ENCODE measurements around the gene STK10. TPM values are rescaled to one million over a fixed set of nuclear protein-coding genes. Genes with fewer than 3 reads are reported as not detected.
A peak's percentile ranks its signal among the peaks of the same experiment; 100 is the strongest.

The STK10 gene
- total RNA-seq, 2 experiments from 2014 or later, result 211 to 229 TPM

DNA sequence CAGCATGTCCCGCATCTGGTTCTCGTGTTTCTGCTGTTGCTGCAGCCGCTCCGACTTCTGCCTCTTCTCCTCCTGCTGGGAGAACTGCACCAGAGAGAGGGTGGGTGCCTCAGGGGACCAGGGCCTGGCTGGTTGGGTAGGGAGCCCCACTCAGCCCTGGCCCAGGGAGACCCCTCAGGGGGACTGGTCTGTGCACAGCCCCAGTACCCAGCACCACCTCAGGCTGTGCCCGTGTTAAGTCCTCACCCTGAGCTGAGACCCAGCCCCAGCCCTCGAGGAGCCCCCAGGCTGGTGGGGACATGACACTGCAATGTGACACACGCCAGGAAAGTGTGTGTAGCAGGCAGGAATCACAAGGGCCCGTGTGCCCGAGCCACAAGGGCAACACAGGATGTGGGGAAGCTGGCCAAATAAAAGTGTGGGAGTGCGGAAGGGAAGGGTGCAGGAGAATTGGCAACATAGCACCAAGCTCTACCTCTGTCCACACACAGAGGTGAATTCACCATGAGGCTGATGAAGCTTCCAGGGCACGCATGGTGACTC, 133.3 kb downstream of the STK10 start:
- ATAC-seq (ENCODE audit: poor library complexity) (no peak), DNase-seq (no peak)
- peak overlapping the region in 1 of 2 donors; percentile 31 for H3K27ac ChIP-seq (ENCODE audit: low read depth in 1 of 2, low read length in 2 of 2)
- no peaks in the 10 kb centered on the region for H3K9me3 Mint-ChIP-seq
- H3K27ac Mint-ChIP-seq, result no peak overlapping the region
- H3K36me3 ChIP-seq (ENCODE audit: insufficient read depth, low read length), result peaks cover 95% of the 10 kb centered on the region
- H3K27me3 ChIP-seq (ENCODE audit: control insufficient read depth in 1 of 2, insufficient read depth in 2 of 2, low read length in 2 of 2), result no peaks in the 10 kb centered on the region
- no peak overlapping the region for H3K4me3 ChIP-seq (ENCODE audit: low read length)
- CTCF ChIA-PET, result no interaction called here
- peaks cover 36% of the 10 kb centered on the region for H3K4me1 Mint-ChIP-seq (ENCODE audit: low read depth)
- POLR2A ChIA-PET, result interaction anchor here (1.0 to 1.9 kb wide), 3 partner anchors 10 to 48 kb away, joined by 3 to 8 read pairs (median 4); partner anchors contain the start of gene FBXW11
- H3K9me3 ChIP-seq (ENCODE audit: control insufficient read depth in 1 of 2, insufficient read depth in 1 of 2, low read length in 2 of 2), result no peaks in the 10 kb centered on the region
- H3K36me3 Mint-ChIP-seq (ENCODE audit: low read depth), result peaks cover 95% of the 10 kb centered on the region
- peaks cover 4% of the 10 kb centered on the region for H3K4me1 ChIP-seq (ENCODE audit: insufficient read depth, low read length)
- intact Hi-C loops (cut with DNase I, micrococcal nuclease), result loop anchor here in 1 of 2 experiments (5.0 kb wide), 1 partner anchor 47 kb away; the partner anchor contains the start of gene FBXW11
- H3K27me3 Mint-ChIP-seq, result no peaks in the 10 kb centered on the region
- TF ChIP-seq, protein P1, sequence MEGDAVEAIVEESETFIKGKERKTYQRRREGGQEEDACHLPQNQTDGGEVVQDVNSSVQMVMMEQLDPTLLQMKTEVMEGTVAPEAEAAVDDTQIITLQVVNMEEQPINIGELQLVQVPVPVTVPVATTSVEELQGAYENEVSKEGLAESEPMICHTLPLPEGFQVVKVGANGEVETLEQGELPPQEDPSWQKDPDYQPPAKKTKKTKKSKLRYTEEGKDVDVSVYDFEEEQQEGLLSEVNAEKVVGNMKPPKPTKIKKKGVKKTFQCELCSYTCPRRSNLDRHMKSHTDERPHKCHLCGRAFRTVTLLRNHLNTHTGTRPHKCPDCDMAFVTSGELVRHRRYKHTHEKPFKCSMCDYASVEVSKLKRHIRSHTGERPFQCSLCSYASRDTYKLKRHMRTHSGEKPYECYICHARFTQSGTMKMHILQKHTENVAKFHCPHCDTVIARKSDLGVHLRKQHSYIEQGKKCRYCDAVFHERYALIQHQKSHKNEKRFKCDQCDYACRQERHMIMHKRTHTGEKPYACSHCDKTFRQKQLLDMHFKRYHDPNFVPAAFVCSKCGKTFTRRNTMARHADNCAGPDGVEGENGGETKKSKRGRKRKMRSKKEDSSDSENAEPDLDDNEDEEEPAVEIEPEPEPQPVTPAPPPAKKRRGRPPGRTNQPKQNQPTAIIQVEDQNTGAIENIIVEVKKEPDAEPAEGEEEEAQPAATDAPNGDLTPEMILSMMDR (IDR thresholded peaks at IDR 0.05), result no peak
- no peak overlapping the region for H3K4me3 Mint-ChIP-seq

- Mint-ChIP-seq H3K9me3 (no peaks in the 10 kb centered on the region), H3K4me1 (ENCODE audit: low read depth) (peaks cover 30% of the 10 kb centered on the region), H3K27ac (no peak overlapping the region), H3K27me3 (no peaks in the 10 kb centered on the region), H3K4me3 (no peak overlapping the region), H3K36me3 (ENCODE audit: low read depth) (peaks cover 97% of the 10 kb centered on the region)
- Histone ChIP-seq H3K9me3 (ENCODE audit: control insufficient read depth in 1 of 2, insufficient read depth in 1 of 2, low read length in 2 of 2) (no peaks in the 10 kb centered on the region), H3K27me3 (ENCODE audit: control insufficient read depth in 1 of 2, insufficient read depth in 2 of 2, low read length in 2 of 2) (no peaks in the 10 kb centered on the region), H3K4me1 (ENCODE audit: insufficient read depth, low read length) (peaks cover 4% of the 10 kb centered on the region), H3K4me3 (ENCODE audit: low read length) (no peak overlapping the region), H3K27ac (ENCODE audit: low read depth in 1 of 2, low read length in 2 of 2) (no peak overlapping the region), H3K36me3 (ENCODE audit: insufficient read depth, low read length) (peaks cover 95% of the 10 kb centered on the region)
- DNase-seq (no peak), ATAC-seq (ENCODE audit: poor library complexity) (no peak)
- CTCF ChIA-PET, result no interaction called here
- POLR2A ChIA-PET, result interaction anchor here (2.4 kb wide), 1 partner anchor 14 kb away, joined by 5 read pairs; no protein-coding TSS in a partner anchor
- intact Hi-C loops (cut with DNase I, micrococcal nuclease), result no loop called here
- TF ChIP-seq, protein P1 (IDR thresholded peaks at IDR 0.05), result no peak
Measured at GRCh38 chr5:172052450-172053236, 135.4 kb downstream of the STK10 start.

DNA sequence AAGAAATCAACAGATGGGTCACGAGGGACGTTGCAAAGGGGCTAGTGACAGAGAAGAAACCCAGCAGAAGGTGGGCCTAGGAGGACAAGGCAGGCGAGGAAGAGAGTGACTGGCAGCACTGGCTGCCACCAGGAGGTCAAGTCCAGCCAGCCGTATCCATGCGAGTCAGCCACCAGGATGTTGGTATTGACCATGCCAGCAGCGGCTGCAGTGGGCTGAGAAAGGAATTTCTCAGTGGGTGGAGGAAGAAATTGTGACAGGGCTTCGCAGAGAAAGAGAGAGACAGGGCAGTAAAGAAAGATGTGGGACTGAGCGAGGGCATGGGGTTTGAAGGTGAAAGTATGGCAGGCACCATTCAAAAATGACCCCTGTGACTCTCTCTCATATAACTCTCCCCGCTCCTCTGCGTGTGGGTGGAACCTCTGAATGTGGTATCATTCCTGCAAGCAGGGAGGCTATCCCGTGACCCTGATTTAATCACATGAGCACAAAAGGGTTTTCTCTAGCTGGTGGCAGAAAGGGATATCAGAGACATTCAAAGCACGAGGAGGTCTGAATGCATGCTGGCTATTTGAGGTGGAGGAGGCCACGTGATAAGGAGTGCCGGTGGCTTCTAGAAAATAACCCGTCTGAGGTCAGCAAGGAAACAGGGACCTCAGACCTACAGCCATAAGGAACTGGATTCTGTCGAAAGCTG, 136.2 kb downstream of the STK10 start:
- no peak overlapping the region for H3K27ac Mint-ChIP-seq
- peaks cover 26% of the 10 kb centered on the region for H3K4me1 Mint-ChIP-seq (ENCODE audit: low read depth)
- Histone ChIP-seq H3K27ac (ENCODE audit: low read depth in 1 of 2, low read length in 2 of 2) (no peak overlapping the region), H3K4me1 (ENCODE audit: insufficient read depth, low read length) (no peaks in the 10 kb centered on the region), H3K36me3 (ENCODE audit: insufficient read depth, low read length) (peaks cover 95% of the 10 kb centered on the region), H3K27me3 (ENCODE audit: control insufficient read depth in 1 of 2, insufficient read depth in 2 of 2, low read length in 2 of 2) (no peaks in the 10 kb centered on the region), H3K9me3 (ENCODE audit: control insufficient read depth in 1 of 2, insufficient read depth in 1 of 2, low read length in 2 of 2) (no peaks in the 10 kb centered on the region), H3K4me3 (ENCODE audit: low read length) (no peak overlapping the region)
- no peak overlapping the region for H3K4me3 Mint-ChIP-seq
- intact Hi-C loops (cut with DNase I, micrococcal nuclease), result no loop called here
- H3K9me3 Mint-ChIP-seq, result no peaks in the 10 kb centered on the region
- no peak for ATAC-seq (ENCODE audit: poor library complexity)
- TF ChIP-seq, protein P1 (IDR thresholded peaks at IDR 0.05), result no peak
- peaks cover 97% of the 10 kb centered on the region for H3K36me3 Mint-ChIP-seq (ENCODE audit: low read depth)
- ChIA-PET POLR2A (interaction anchor here (2.4 kb wide), 1 partner anchor 15 kb away, joined by 5 read pairs; no protein-coding TSS in a partner anchor), CTCF (no interaction called here)
- no peak for DNase-seq
- H3K27me3 Mint-ChIP-seq, result no peaks in the 10 kb centered on the region
